CD4-positive, alpha-beta T cell treated with Interferon gamma for 1 hour (primary cell): ENCODE measurements around the gene PROCA1.
"Not testable (repeated sequence)": the region's sequence is repeated elsewhere in the genome, so short reads cannot be mapped to it uniquely, and the experiment has no call there.

Source experiments
- DNase-seq: peaks from one replicate; pipeline ENCODE4 v3.0.0-alpha.2; 2020

PROCA1 gene

DNA sequence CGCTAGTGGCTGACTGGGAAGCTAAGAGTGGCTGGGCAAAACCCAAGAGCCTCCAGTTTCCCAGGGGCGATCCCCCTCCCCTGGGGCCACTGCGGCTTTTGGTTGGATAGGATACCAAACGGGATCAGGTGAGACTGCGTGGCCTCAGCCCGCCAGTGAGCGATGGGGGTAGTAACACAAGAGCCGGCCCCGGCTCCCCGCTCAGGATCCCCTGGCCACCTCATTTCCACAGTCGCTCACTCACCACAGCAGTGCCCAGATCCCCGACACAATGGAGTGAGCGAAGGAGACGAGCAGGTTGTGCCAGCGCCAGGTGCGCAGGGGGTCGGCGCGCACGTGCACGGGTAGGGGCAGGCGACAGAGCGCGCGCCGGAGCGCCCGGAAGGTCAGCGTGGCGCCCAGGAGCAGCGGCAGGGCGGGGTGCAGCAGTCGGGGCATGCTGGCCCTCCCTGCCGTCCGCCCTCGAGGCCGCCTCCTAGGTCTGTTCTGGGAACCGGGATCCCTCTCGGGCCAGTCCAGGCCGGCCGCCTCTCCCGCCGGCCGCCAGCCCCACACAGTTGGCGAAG lies 14.1 kb upstream of the PROCA1 start:
- no peak for DNase-seq

- no peak for DNase-seq
Measured at GRCh38 chr17:28725166-28725659, 13.5 kb upstream of the PROCA1 start.

DNA sequence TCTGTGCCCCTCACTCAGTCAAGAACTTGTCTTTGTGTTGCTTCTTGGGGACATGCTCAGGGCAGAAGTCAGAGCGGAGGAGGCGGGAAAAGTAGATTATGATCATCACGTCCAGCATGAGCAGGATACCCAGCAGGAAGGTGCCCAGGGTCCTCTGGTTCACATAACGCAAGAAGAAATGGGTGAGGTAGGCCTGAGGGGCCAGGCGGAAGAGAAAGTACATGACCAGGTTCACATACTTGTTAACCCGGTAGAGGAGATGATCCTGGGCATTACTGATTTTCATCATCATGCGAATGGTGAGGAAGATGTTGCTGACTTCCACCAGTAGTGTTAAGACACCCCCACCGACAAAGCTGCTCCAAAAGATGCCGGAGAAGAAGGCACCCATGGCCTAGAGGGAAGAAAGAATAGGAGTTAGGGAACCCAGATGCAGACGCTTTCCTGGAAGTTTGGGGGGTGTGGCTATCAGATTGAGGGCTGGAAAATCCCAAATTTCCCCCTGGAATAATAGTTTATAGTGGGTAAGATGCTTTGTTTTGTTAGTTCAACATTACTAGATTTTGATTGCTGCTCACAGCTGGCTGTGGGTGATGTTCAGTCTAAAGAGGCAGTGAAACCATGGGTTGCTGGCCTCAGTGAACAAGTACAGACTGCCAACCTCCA lies 12.9 kb upstream of the PROCA1 start:
- DNase-seq: no peak

DNA sequence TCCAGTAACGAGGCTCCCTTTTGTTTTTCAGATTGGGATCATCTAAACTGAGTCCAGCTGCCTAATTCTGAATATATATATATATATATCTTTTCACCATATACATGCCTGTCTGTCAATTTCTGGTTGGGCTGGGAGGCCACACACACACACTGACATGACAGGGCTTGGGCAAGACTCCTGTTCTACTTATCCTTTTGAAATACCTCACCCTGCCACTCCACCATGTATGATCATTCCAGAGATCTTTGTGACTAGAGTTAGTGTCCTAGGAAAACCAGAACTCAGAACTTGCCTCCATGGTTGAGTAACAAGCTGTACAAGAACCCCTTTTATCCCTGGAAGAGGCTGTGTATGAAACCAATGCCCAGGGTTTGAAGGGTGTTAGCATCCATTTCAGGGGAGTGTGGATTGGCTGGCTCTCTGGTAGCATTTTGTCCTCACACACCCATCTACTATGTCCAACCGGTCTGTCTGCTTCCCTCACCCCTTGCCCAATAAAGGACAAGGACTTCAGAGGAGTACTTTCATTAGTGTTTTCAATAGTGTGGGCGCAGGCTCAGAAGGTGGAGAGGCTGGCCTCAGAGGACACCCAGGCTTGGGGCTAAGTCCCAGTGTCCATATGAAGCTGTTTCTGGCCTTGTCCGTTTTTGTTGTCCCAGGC lies 12.3 kb upstream of the PROCA1 start:
- DNase-seq: not testable (repeated sequence)

DNA sequence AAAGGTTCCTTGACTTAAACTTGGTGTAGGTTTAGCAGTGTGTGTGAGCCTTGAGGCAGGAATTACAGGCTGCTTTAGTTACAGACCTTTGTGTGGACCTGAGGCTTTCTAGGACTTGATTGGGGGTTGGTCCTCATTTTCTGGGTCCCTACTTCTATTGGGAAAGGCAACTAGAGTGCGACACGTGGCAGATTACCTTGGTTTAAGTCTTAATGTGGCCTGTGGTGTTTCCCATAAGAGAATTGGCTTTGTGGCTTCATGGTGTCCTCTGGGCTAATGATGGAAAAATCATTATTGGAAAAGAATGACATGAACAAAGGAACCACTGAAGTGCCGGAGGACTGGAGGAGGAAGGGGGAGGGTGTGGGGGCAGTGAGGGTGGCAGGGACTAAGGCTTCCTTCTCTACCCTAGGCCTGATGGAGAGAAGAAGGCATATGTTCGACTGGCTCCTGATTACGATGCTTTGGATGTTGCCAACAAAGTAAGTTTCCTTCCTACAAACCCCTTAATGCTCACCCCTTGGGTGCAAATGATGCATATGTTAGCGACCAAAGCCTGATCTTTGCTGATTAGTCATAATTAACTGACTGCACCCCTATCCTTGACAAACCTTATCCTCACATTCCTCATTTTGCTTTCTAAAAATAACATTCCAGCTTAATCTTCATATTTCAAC lies 11.6 kb upstream of the PROCA1 start:
- DNase-seq: no peak

- DNase-seq: no peak
Measured at GRCh38 chr17:28722417-28723158, 10.9 kb upstream of the PROCA1 start.

GRCh38 chr17:28720997-28721329 lies 9.3 kb upstream of the PROCA1 start:
- DNase-seq: not testable (repeated sequence)

GRCh38 chr17:28720247-28720996 lies 8.7 kb upstream of the PROCA1 start:
- DNase-seq: no peak

DNA sequence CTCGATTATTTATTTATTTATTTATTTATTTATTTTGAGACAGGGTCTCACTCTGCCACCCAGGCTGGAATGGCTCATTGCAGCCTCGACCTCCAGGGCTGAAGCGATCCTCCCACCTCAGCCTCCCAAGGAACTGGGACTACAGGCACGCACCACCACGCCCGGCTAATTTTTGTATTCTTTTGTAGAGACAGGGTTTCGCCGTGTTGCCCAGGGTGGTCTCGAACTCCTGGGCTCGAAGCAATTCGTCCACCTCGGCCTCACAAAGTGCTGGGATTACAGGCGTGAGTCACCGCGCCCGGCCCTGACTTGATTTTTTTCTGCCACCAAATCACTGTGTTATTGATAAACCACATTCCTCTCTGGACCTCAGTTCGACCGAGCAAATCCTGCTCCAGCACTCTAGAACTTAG lies 7.3 kb upstream of the PROCA1 start:
- no peak for DNase-seq

GRCh38 chr17:28718333-28719020 lies 6.8 kb upstream of the PROCA1 start:
- no peak for DNase-seq

GRCh38 chr17:28717578-28718332 lies 6.1 kb upstream of the PROCA1 start, which contains the start of gene RAB34:
Gene RAB34 (minus strand): TSS chr17:28717868. CDS start chr17:28717266, 602 bp downstream.
- DNase-seq: peak; percentile 34

DNA sequence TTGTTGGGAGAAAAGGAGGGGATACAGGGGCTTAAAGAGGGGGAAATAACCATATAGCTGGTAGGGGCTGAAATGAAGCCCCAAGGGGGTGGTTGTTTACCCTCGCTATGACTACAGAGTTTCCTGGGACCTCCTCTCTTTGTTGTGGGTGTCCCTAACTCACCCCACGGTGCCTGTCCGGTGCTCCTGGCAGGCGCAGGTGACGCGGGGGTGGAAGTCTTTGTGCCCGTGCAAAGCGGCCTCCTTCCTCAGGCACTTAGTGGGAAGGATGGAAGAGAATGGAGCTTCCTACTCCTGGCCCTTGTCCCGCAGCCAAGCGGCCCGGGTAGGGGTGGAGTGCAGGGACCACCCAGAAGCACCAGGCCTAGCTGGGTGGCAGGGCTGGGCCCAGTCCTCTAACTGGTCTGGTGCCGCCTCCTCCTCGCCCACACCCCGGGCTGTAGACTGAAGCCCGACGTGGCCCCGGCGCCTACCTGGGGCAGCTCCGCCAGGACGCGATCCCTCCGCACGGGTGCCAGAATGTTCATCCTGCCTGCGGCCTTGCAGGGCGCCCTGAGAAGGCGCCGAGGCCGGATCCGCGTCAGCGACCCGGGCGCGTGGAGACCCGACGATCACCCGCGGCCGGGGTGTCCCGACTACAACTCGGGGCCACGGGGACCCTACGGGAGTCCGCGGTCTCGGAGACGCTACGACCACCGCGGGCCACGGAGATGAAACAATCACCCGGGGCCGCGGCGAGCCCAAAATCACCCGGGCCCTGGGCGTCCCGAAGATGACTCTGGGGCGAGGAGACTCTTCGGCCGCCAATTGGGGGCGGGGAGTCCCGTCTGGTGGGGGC lies 5.3 kb upstream of the PROCA1 start:
- no peak for DNase-seq

- DNase-seq: no peak
Measured at GRCh38 chr17:28715217-28715616, 3.5 kb upstream of the PROCA1 start.

DNA sequence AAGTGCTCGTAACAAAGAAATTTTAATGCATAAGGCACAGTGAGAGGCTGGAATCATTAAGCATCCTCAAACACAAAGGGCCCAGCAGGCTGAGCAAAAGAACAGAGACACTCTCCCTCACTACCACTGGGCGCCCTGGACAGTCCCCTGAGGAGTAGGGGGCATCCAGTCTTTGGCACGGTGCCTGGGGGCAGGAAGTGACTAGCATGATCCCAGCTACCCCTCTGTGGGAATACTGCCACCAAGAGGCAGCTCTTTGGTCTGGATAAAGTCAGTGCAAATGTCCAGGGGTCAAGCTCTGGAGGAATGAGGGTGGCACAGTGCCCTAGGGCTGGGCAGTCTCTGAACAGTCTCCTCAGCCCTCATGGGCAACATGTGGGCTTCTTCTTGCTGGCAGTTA lies 2.6 kb upstream of the PROCA1 start:
- DNase-seq: no peak

DNA sequence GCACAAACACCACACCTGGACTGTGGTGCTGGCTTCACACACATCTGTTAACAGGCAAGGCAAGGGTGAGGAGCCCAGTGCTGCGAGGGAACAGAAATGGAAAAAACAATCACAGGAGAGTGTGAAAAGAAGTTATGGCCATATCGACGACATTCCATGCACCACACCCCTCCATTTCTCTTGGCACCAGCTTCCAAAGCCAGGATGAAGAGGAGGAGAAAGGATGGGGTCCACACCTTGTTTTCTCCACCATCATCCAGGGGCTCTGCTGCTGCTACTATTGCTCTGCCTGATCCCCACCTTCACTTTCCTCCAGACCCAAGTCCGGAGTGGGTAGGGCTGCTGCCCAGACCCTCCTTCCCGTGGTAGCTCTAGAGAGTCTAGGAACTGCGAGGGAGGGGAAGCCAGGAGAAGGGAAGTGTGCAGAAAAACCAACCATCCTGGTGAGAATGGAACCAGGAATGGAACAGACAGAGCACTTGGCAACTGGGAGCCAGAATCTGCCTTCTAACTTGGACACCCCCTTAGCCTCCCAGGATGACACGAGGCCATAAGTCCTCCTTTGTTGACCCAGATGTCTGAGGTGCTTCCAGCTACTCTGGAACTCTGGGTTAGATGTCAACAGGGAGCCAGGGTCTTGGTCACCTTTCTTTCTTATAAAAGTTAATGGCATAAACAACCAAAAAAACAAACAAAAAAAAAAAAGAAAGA lies 1.2 kb upstream of the PROCA1 start:
- no peak for DNase-seq

GRCh38 chr17:28712032-28712704 lies 480 bp upstream of the PROCA1 start:
- peak; percentile 73 for DNase-seq

- peak; percentile 88 for DNase-seq
Measured at GRCh38 chr17:28710861-28711722, 596 bp downstream of the PROCA1 start.

GRCh38 chr17:28707339-28707720 lies 4.4 kb downstream of the PROCA1 start:
- DNase-seq: no peak
